ACHN (cell line): ENCODE data around the gene RNF44.

Experiments
- DNase-seq: peaks from one replicate; pipeline ENCODE4 v3.0.0-alpha.2; 2015
- in situ Hi-C: cut with HindIII; loops from 2 replicates; pipeline ENCODE4 v1.10.0; 2017; ENCODE audit warnings: low sequenced_read_pairs, low pct_ligation_motif_present, low pct_unique_long_range_greater_than_20kb

RNF44 gene

GRCh38 chr5:176536902-176537553, at the start of gene RNF44:
Gene RNF44, minus strand, starts transcription at chr5:176537402. Its CDS starts 4,930 bp downstream, at chr5:176532472.
- in situ Hi-C loops, result no loop called here
- peak; percentile 91 for DNase-seq

- DNase-seq, result no peak
- in situ Hi-C loops, result no loop called here
These were observed 45.9 kb upstream of the RNF44 start for GRCh38 chr5:176583076-176583475.

- in situ Hi-C loops, result no loop called here
- DNase-seq, result no peak
These were observed 44.2 kb upstream of the RNF44 start for GRCh38 chr5:176581361-176581760.

GRCh38 chr5:176579323-176579722, 42.1 kb upstream of the RNF44 start:
- in situ Hi-C loops, result no loop called here
- no peak for DNase-seq

- peak; percentile 14 for DNase-seq
- in situ Hi-C loops, result no loop called here
These were observed 41.2 kb upstream of the RNF44 start for GRCh38 chr5:176578391-176578808.

- in situ Hi-C loops, result no loop called here
- no peak for DNase-seq
These were observed 40.3 kb upstream of the RNF44 start for GRCh38 chr5:176577312-176578176.

GRCh38 chr5:176575488-176576422, 38.6 kb upstream of the RNF44 start:
- no peak for DNase-seq

GRCh38 chr5:176575066-176575465, 37.9 kb upstream of the RNF44 start:
- in situ Hi-C loops, result no loop called here

More at GRCh38 chr5:176575488-176576422, 38.6 kb upstream of the RNF44 start:
- in situ Hi-C loops, result no loop called here

GRCh38 chr5:176574297-176574591, 37.0 kb upstream of the RNF44 start:
- in situ Hi-C loops, result no loop called here
- no peak for DNase-seq

More at GRCh38 chr5:176575066-176575465, 37.9 kb upstream of the RNF44 start:
- DNase-seq, result no peak

GRCh38 chr5:176573564-176574296, 36.5 kb upstream of the RNF44 start:
- in situ Hi-C loops, result no loop called here
- DNase-seq, result peak; percentile 42

- DNase-seq, result no peak
- in situ Hi-C loops, result no loop called here
These were observed 32.8 kb upstream of the RNF44 start for GRCh38 chr5:176570044-176570443.

GRCh38 chr5:176568657-176569056, 31.5 kb upstream of the RNF44 start:
- no peak for DNase-seq
- in situ Hi-C loops, result no loop called here

- in situ Hi-C loops, result no loop called here
- no peak for DNase-seq
These were observed 28.6 kb upstream of the RNF44 start for GRCh38 chr5:176565760-176566288.

GRCh38 chr5:176564002-176564401, 26.8 kb upstream of the RNF44 start:
- in situ Hi-C loops, result no loop called here
- DNase-seq, result no peak

GRCh38 chr5:176562189-176562588, 25.0 kb upstream of the RNF44 start:
- in situ Hi-C loops, result no loop called here
- no peak for DNase-seq

- in situ Hi-C loops, result no loop called here
- no peak for DNase-seq
These were observed 24.1 kb upstream of the RNF44 start for GRCh38 chr5:176561259-176561658.

GRCh38 chr5:176560364-176560763, 23.2 kb upstream of the RNF44 start:
- in situ Hi-C loops, result no loop called here

GRCh38 chr5:176559683-176560082, 22.5 kb upstream of the RNF44 start:
- in situ Hi-C loops, result no loop called here

More at GRCh38 chr5:176560364-176560763, 23.2 kb upstream of the RNF44 start:
- DNase-seq, result no peak

More at GRCh38 chr5:176559683-176560082, 22.5 kb upstream of the RNF44 start:
- DNase-seq, result no peak
